ENCODE data around the gene NFKBIE. TPM values are rescaled to one million over a fixed set of nuclear protein-coding genes. Genes with fewer than 3 reads are reported as not detected.

Gene NFKBIE
- total RNA-seq, 1 experiment from 2014 or later: 9.7 TPM

DNA sequence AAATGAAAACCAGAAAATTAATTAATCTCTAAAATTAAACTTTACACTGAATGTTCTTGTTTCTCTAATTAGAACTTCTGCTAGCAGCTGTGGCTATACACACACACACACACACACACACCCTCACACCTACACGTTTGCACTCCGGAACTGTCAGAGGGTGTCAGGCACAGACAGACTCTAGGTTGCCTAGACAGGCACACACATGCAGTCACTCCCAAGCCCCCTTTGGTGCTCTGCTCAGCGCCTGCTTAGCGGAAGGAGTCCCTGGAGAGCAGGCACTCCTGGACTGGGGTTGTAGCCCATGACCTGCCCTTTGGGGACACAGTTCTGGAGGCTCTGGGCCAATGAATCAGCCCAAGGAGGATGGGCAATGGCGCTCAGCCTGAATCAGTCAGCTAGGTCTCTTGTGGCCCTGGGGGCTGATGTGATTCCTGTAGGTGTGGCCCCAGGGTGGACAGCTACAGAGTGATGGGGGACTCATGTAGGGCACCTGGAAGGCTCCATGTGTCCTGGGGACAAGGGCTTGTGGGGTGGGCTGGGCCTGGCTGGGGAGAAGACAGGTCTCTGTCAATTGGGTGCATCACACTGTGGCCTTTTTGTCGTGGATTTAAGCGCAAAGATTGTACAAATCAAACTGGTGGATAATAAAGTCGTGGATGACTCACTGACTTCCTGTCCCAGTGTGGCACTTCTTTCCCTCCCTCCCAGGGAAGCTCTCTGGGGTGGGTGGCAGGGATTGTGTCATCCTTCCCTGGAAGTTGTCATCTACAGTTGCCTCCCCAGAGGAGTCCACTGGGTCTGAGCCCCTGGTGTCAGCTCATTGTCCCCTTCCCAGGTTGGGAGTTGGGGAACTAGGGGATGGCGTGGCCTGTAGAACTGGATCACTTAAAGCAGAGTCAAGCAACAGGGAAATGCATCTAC is 13.7 kb upstream of the NFKBIE start:
- no peak overlapping the region; the same call in 1 of the 2 replicates for H3K14ac ChIP-seq (ENCODE audit: insufficient read depth, low read length)
- H4K91ac ChIP-seq (ENCODE audit: insufficient read length, low read depth, low read length): no peak overlapping the region
- no peak overlapping the region for H3K27ac ChIP-seq (ENCODE audit: insufficient read length, low read depth, low read length)
- no peak overlapping the region for H3K9ac ChIP-seq (ENCODE audit: extremely low read depth, insufficient read length, low read length)
- H4K5ac ChIP-seq (ENCODE audit: insufficient read length, low read depth, low read length): no peak overlapping the region
- H3K27me3 Mint-ChIP-seq (ENCODE audit: low read depth): peaks cover 30% of the 10 kb centered on the region
- no peaks in the 10 kb centered on the region for H3K9me3 ChIP-seq (ENCODE audit: control insufficient read depth, low read depth, low read length)
- H2BK20ac ChIP-seq (ENCODE audit: low read depth, low read length, poor library complexity, severe bottlenecking): no peak overlapping the region
- H3K56ac ChIP-seq (ENCODE audit: insufficient read length, low read depth, low read length): no peak overlapping the region
- no peaks in the 10 kb centered on the region for H3K23me2 ChIP-seq (ENCODE audit: insufficient read length, low read depth, low read length, poor library complexity, severe bottlenecking)
- DNase-seq: no peak
- TF ChIP-seq, protein P1, sequence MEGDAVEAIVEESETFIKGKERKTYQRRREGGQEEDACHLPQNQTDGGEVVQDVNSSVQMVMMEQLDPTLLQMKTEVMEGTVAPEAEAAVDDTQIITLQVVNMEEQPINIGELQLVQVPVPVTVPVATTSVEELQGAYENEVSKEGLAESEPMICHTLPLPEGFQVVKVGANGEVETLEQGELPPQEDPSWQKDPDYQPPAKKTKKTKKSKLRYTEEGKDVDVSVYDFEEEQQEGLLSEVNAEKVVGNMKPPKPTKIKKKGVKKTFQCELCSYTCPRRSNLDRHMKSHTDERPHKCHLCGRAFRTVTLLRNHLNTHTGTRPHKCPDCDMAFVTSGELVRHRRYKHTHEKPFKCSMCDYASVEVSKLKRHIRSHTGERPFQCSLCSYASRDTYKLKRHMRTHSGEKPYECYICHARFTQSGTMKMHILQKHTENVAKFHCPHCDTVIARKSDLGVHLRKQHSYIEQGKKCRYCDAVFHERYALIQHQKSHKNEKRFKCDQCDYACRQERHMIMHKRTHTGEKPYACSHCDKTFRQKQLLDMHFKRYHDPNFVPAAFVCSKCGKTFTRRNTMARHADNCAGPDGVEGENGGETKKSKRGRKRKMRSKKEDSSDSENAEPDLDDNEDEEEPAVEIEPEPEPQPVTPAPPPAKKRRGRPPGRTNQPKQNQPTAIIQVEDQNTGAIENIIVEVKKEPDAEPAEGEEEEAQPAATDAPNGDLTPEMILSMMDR (conservative IDR thresholded peaks at IDR 0.05): no peak
- no peak overlapping the region for H2AK5ac ChIP-seq (ENCODE audit: insufficient read length, low read length)
- no peak overlapping the region for H3K4me2 ChIP-seq (ENCODE audit: insufficient read depth, insufficient read length, low read length)
- H3K27ac Mint-ChIP-seq: no peak overlapping the region; a peak in 3 of 7 replicates
- no peaks in the 10 kb centered on the region for H3K9me3 Mint-ChIP-seq
- no peak overlapping the region for H3K4me3 Mint-ChIP-seq
- peaks cover 6 to 7% of the 10 kb centered on the region in 2 experiments for H3K4me1 Mint-ChIP-seq
- no peak overlapping the region for H2BK12ac ChIP-seq (ENCODE audit: insufficient read length, low read depth, low read length)
- no peak overlapping the region for H4K8ac ChIP-seq (replicated peaks; ENCODE audit: insufficient read length, low read depth, low read length)
- no peak overlapping the region for H2BK15ac ChIP-seq (ENCODE audit: low read depth, low read length)
- H2AFZ ChIP-seq (ENCODE audit: low read length): no peak overlapping the region
- no peak overlapping the region for H3K18ac ChIP-seq (ENCODE audit: insufficient read length, low read depth, low read length)
- no peak overlapping the region for H3K23ac ChIP-seq (ENCODE audit: insufficient read length, low read depth, low read length)
- H2BK120ac ChIP-seq (ENCODE audit: low read depth, low read length, poor library complexity, severe bottlenecking): no peak overlapping the region
- no peak overlapping the region for H3T11ph ChIP-seq (ENCODE audit: low read length)
- H4K20me1 ChIP-seq (ENCODE audit: control insufficient read depth, insufficient read depth, insufficient read length): peaks cover 3% of the 10 kb centered on the region
- no peaks in the 10 kb centered on the region for H3K79me2 ChIP-seq (ENCODE audit: insufficient read depth, low read length)
- no peaks in the 10 kb centered on the region; a peak in 1 of 7 replicates for H3K36me3 Mint-ChIP-seq (ENCODE audit: insufficient read depth in 1 of 3, low read depth in 3 of 3)
- no peaks in the 10 kb centered on the region for H3K27me3 ChIP-seq (ENCODE audit: insufficient read depth, low read length)
- no CpG with 5 or more reads among the region's 9 CpGs for WGBS (ENCODE audit: extremely low coverage, insufficient read length, low lambda C conversion rate)
- H3K4ac ChIP-seq (ENCODE audit: low read depth, low read length): no peak overlapping the region
- H3K79me1 ChIP-seq (ENCODE audit: insufficient read depth, low read depth, low read length, poor library complexity, severe bottlenecking): no peaks in the 10 kb centered on the region
- H3K4me1 ChIP-seq (ENCODE audit: insufficient read depth, low read length): no peaks in the 10 kb centered on the region; the same call in 1 of the 2 replicates
- H2BK5ac ChIP-seq (ENCODE audit: insufficient read length, low read length): no peak overlapping the region

All from H9 (cell line).